LNCaP clone FGC (cell line): ENCODE data around the gene ATP1B3.

Experiments used
- DNase-seq: peaks from one replicate; pipeline ENCODE4 v3.0.0-alpha.2; 2011; ENCODE audit warnings: low read depth
- H3K4me3 ChIP-seq: 2 replicates; pipeline ENCODE4 v1.5.1; 2011; ENCODE audit warnings: mild to moderate bottlenecking, low read depth, low read length, control low read depth
- TF ChIP-seq, protein P1 (sequence below): IDR thresholded peaks from 2 replicates; pipeline ENCODE4 v1.5.1; 2012; ENCODE audit warnings: mild to moderate bottlenecking; ENCODE audit not compliant: control insufficient read depth, insufficient read depth; ENCODE audit errors: extremely low read depth

The ATP1B3 gene

DNA sequence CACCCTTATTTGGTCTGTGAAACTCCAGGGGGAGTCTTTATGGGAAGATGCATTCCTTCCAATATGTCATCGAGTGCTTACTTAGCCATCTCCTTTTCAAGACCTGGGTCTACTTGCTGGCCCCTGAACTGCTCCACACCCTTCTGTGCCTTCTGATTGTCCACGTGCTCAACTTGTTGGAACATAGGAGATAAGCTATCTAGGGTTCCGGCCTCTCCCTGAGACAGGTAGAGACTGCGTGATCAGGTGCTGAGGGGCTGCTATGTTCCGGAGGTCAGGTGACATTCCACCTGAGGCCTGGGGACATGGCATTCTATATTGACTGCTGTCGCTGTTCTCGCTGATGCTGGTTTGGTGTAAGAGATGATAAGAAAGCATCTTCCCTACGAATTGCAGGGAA, 65.6 kb downstream of the ATP1B3 start:
- DNase-seq = no peak
- TF ChIP-seq, protein P1, sequence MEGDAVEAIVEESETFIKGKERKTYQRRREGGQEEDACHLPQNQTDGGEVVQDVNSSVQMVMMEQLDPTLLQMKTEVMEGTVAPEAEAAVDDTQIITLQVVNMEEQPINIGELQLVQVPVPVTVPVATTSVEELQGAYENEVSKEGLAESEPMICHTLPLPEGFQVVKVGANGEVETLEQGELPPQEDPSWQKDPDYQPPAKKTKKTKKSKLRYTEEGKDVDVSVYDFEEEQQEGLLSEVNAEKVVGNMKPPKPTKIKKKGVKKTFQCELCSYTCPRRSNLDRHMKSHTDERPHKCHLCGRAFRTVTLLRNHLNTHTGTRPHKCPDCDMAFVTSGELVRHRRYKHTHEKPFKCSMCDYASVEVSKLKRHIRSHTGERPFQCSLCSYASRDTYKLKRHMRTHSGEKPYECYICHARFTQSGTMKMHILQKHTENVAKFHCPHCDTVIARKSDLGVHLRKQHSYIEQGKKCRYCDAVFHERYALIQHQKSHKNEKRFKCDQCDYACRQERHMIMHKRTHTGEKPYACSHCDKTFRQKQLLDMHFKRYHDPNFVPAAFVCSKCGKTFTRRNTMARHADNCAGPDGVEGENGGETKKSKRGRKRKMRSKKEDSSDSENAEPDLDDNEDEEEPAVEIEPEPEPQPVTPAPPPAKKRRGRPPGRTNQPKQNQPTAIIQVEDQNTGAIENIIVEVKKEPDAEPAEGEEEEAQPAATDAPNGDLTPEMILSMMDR = no peak

DNA sequence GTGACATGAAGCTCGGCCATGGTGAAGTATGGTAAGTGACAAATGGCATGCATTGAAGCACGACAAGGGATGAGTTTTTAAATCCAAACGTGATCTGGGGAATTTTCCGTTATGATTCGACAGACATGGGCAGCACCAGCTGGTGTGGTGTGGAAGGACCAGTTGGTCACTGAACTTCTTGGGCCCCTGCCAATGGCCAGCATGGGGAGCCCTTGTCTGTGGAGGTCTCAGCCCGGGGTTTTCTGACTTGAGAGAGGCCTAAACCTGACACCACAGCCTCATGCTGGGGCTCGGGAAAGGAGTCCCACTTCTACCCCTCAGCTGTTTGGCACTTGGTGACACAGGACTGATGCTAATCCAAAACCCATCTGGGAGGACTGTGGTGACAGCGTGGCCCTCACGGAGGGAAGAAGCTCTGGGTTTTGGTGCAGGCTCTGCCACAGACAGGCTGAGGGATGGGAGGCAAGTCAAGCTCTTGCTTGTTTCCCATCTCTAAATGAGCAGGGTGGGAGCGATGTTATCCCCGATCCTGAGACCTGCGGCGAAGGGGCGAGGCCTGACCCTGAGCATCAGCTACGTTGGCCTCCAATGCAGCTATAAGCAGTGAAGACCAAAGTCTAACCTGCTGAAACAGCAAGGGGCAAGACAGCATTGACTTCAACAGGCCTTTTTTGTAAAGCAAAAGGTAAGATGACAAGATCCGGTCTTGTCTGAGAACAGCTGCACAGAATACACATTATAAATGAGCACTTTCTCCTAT, 69.5 kb downstream of the ATP1B3 start:
- DNase-seq = no peak
- TF ChIP-seq, protein P1 = no peak
- H3K4me3 ChIP-seq = no peak overlapping the region

More for the DNA sequence above, 65.6 kb downstream of the ATP1B3 start:
- no peak overlapping the region for H3K4me3 ChIP-seq

DNA sequence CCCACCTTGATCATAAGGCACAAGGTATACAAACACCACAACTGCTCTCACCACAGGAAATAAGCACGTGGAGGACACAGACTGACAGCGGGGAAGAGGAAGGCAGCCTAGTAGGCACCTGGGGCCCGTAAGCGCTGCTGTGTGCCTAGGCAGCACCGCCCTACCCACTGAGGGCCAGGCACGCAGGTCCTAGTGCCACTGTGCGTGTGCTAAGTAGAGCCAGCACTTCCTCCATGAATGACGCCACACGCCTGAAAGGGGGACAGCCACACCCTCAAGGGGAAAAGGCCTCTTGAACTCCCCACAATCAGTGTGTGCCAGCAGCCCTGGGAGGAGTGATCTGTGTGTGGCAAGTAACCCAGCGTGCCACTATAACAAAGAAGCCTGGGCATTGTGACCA, 73.0 kb downstream of the ATP1B3 start:
- DNase-seq = no peak
- TF ChIP-seq, protein P1 = no peak

DNA sequence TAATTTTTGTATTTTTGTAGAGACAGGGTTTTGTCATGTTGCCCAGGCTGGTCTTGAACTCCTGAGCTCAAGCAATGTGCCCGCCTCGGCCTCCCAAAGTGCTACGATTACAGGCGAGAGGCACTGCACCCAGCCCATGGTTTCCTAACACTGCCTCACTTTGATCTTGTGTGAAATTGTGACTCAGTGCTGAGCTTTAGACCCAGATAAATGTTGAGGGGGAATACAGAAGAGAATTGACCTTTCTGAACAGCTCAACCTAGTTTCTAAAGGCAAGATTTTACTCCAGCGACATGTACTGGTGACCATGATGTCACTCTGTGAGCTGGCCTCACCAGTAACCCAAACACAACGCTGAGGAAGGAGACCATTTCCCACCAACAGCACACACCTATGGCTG, 73.5 kb downstream of the ATP1B3 start:
- no peak overlapping the region for H3K4me3 ChIP-seq
- no peak for DNase-seq
- TF ChIP-seq, protein P1 = no peak

More for the DNA sequence above, 73.0 kb downstream of the ATP1B3 start:
- no peak overlapping the region for H3K4me3 ChIP-seq

DNA sequence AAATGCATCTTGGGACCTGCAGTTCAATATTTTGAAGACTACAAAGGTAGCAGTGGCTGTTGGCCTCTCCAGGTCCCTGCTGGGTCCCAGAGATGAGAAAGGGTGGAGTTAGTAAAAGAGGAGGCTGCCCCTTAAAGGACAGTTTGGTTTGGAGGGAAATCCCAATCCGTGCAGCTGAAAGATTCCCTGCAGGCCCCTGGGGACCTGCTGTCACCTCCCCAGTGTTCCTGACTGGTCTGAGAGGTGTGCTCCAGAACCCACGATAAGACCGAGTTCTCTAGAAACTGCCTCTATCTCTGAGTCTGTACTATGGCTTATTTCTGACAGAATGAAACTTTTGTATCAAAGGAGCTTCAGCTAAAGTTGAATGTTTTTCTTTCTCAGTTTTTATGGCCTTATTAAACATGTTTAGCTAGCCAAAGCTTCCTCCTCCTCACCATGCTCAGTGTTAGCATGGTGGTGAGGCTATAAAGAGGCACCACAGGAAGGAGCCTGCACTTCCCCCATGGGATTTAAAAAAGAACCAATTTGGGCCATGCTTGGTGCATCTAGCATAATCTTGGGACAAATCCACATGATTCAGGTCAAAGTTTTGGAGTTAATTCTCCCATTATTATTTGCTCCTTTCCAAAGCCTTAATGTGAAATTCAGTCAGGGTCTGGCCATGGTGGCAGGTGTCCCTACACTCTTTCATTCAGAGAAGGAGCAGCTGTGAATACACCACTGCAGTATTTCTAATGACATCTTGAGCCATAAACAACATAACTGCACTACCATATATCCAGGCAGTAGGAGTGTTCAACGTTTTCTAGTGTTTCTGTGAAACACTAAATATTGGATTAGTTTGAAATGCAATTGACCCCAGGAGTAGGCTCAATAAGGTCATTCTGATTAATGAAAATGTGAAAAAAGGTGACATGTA, 74.4 kb downstream of the ATP1B3 start:
- DNase-seq = no peak
- no peak overlapping the region for H3K4me3 ChIP-seq
- TF ChIP-seq, protein P1 = no peak

DNA sequence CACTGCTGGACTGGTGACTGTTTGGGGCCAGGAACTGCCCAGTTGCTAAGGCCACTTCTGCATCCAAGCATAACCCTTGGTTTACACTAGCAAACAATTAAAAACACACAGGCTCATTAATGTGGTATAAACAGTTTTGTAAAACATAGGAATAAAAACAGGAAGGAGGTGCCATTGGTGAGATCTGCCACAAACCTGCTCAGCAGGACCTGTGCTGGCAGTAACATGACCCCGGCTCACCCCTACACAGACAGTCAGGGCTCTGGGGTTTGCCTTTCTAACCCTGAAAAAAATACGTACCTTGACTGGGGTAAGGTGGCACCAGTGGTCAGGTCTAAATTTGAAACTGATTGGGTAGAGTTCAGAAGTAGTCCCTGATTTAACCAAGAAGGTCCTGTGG, 76.2 kb downstream of the ATP1B3 start:
- H3K4me3 ChIP-seq = no peak overlapping the region
- TF ChIP-seq, protein P1 = no peak
- DNase-seq = peak; percentile 85
